Fibroblast of lung (primary cell): ENCODE data around the gene KDM2A. TPM values are rescaled to one million over a fixed set of nuclear protein-coding genes. Genes with fewer than 3 reads are reported as not detected.
"Not testable (repeated sequence)": the region's sequence is repeated elsewhere in the genome, so short reads cannot be mapped to it uniquely, and the experiment has no call there.

Experiments
- DNase-seq, 2 donors: peaks; one replicate each; pipeline versions ENCODE4 v3.0.0 to v3.0.0-alpha.2; 2010; ENCODE audit warnings: low read depth in 2 of 2
- H2AFZ ChIP-seq: 2 replicates; pipeline ENCODE4 v1.5.1; 2012; ENCODE audit warnings: low read length, control low read depth, inconsistent platforms
- H3K27ac ChIP-seq: 2 replicates; pipeline ENCODE4 v1.5.1; 2011; ENCODE audit warnings: low read length, control low read depth; ENCODE audit not compliant: insufficient read depth
- H3K27me3 ChIP-seq: 2 replicates; pipeline ENCODE4 v1.5.1; 2011; ENCODE audit warnings: mild to moderate bottlenecking, low read length; ENCODE audit not compliant: control insufficient read depth, insufficient read depth
- H3K36me3 ChIP-seq: 2 replicates; pipeline ENCODE4 v1.5.1; 2011; ENCODE audit warnings: low read length; ENCODE audit not compliant: control insufficient read depth, insufficient read depth
- H3K4me1 ChIP-seq: 2 replicates; pipeline ENCODE4 v1.5.1; 2011; ENCODE audit warnings: low read length; ENCODE audit not compliant: control insufficient read depth, insufficient read depth; ENCODE audit errors: extremely low read depth
- H3K4me2 ChIP-seq: 2 replicates; pipeline ENCODE4 v1.5.1; 2011; ENCODE audit warnings: low read length, control low read depth; ENCODE audit not compliant: insufficient read depth; ENCODE audit errors: extremely low read depth
- H3K4me3 ChIP-seq, 4 experiments: fragments of 200-600 bp in 1 of 4; sonication (generic) in 1 of 4; replicated peaks in 1 of 4; 2 replicates each; pipeline ENCODE4 v1.5.1; 2011 to 2016; ENCODE audit warnings: low read length in 4 of 4, low read depth in 3 of 4, mild to moderate bottlenecking in 3 of 4, control low read depth in 2 of 4, inconsistent platforms in 1 of 4, mixed read lengths in 1 of 4; ENCODE audit not compliant: insufficient read depth in 1 of 4; ENCODE audit errors: control extremely low read depth in 1 of 4
- H3K79me2 ChIP-seq: 2 replicates; pipeline ENCODE4 v1.5.1; 2012; ENCODE audit warnings: mild to moderate bottlenecking, low read length, inconsistent platforms; ENCODE audit not compliant: control insufficient read depth, insufficient read depth
- H3K9ac ChIP-seq: 2 replicates; pipeline ENCODE4 v1.5.1; 2011; ENCODE audit warnings: mild to moderate bottlenecking, low read length, control low read depth; ENCODE audit not compliant: insufficient read depth
- H3K9me3 ChIP-seq: 2 replicates; pipeline ENCODE4 v1.5.1; 2012; ENCODE audit warnings: low read depth, low read length; ENCODE audit not compliant: control insufficient read depth, insufficient read depth
- H4K20me1 ChIP-seq: 2 replicates; pipeline ENCODE4 v1.5.1; 2011; ENCODE audit warnings: low read length; ENCODE audit not compliant: control insufficient read depth, insufficient read depth; ENCODE audit errors: extremely low read depth
- CTCF ChIP-seq, 2 donors: IDR thresholded peaks in 1 of 2; conservative IDR thresholded peaks in 1 of 2; 1 replicate in 1 of 2; 2 replicates in 1 of 2; pipeline ENCODE4 v1.5.1; 2011 to 2012; ENCODE audit warnings: low read length in 2 of 2, control low read depth in 1 of 2, inconsistent platforms in 1 of 2, low read depth in 1 of 2, mild to moderate bottlenecking in 1 of 2
- EZH2 ChIP-seq: IDR thresholded peaks from 2 replicates; pipeline ENCODE4 v1.5.1; 2012; ENCODE audit warnings: low read length, control low read depth, mild to moderate bottlenecking; ENCODE audit errors: missing control alignments
- polyA plus RNA-seq, 2 donors: library from polyadenylated mRNA; depleted of rRNA in 1 of 2; stranded (reverse) in 1 of 2; unstranded in 1 of 2; fragments of >200 nt; gene quantifications; 2 replicates each; pipeline ENCODE4 v1.2.1, GENCODE V29; 2011 to 2012; ENCODE audit warnings: missing spikeins in 1 of 2
- total RNA-seq: library from RNA; depleted of rRNA; stranded (reverse); fragments of >200 nt; gene quantifications from 2 replicates; pipeline ENCODE4 v1.2.1, GENCODE V29; 2014

Gene KDM2A
- total and polyA plus RNA-seq, 2 donors (not counting 1 experiment from before 2014, with no cell fraction given): 36.4 to 42.6 TPM

DNA sequence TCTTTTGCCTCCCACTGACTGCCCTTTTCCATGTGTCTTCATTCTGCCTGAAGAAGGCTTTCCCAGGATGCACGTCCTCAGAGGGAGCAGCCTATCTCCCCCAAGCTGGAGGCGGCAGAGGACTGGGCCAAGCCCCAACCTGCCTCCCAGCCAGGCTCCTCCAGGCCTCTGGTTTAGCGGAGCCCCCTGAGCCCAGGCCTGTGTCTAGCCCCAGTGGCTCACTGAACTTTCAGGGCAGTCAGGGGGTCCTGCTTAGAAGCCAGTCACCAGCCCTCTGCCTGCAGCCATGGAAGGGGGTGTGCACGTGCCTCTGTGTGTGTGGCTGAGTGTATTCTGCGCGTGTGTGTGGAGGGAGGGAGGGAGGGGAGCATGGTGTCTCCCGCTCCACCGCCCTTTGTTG, 136.8 kb downstream of the KDM2A start:
- Histone ChIP-seq H3K36me3 (peaks cover 35% of the 10 kb centered on the region), H3K4me2 (no peak overlapping the region), H3K27ac (no peak overlapping the region), H3K4me3 (no peak overlapping the region), H3K27me3 (no peaks in the 10 kb centered on the region), H3K9me3 (no peaks in the 10 kb centered on the region), H3K9ac (no peak overlapping the region), H2AFZ (no peak overlapping the region), H3K79me2 (no peaks in the 10 kb centered on the region), H3K4me1 (no peaks in the 10 kb centered on the region), H4K20me1 (no peaks in the 10 kb centered on the region)
- TF ChIP-seq CTCF (conservative IDR thresholded peaks at IDR 0.05 in 1 of 2, IDR thresholded peaks at IDR 0.05 in 1 of 2; ENCODE audit: low read depth in 1 of 2, low read length in 2 of 2) (no peak), EZH2 (no peak)
- no peak for DNase-seq

DNA sequence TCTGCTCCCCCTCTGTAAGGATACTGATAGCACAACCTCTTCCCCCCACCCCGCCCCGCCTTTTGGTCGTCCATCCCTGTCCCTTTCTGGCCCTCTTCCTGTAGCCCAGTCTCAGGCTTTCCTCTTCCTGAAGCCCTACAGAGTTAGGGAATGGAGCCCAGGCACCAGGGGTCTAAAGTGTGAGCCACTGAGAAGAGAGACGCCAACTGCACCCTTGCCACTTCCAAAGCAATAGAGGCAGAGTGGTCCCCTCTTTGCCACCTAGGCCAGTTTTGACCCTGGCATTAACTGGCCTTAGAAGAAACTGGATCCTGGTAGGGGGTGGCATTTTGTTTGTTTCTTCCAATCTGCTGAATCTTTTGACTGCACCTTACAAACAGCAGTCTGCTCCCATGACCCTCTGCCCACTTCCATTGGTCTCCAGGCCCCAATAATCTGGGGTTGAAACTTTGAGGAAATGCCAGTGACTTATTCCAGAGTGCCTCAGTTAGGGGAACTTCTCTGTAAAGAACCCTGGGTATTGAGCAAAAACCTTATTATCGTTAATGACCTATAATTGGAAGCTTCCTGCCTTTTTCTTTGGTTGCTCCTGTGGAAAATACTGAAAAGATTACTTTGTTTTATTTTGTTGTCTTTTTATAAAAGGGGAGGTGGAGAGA, 137.5 kb downstream of the KDM2A start:
- H3K4me3 ChIP-seq: no peak overlapping the region
- H4K20me1 ChIP-seq: no peaks in the 10 kb centered on the region
- no peak overlapping the region for H3K9ac ChIP-seq
- no peak for TF ChIP-seq EZH2
- no peak for TF ChIP-seq CTCF (conservative IDR thresholded peaks at IDR 0.05 in 1 of 2, IDR thresholded peaks at IDR 0.05 in 1 of 2; ENCODE audit: low read depth in 1 of 2, low read length in 2 of 2)
- DNase-seq: no peak
- no peak overlapping the region for H3K27ac ChIP-seq
- no peaks in the 10 kb centered on the region for H3K27me3 ChIP-seq
- peaks cover 35% of the 10 kb centered on the region for H3K36me3 ChIP-seq
- H3K79me2 ChIP-seq: no peaks in the 10 kb centered on the region
- no peak overlapping the region for H3K4me2 ChIP-seq
- no peaks in the 10 kb centered on the region for H3K9me3 ChIP-seq
- H2AFZ ChIP-seq: no peak overlapping the region
- no peaks in the 10 kb centered on the region for H3K4me1 ChIP-seq

- Histone ChIP-seq H3K27me3 (no peaks in the 10 kb centered on the region), H3K27ac (no peak overlapping the region), H2AFZ (no peak overlapping the region), H3K4me1 (peaks cover 8% of the 10 kb centered on the region), H3K9me3 (no peaks in the 10 kb centered on the region), H3K36me3 (peaks cover 12% of the 10 kb centered on the region), H3K4me2 (no peak overlapping the region), H3K79me2 (no peaks in the 10 kb centered on the region), H3K9ac (no peak overlapping the region), H4K20me1 (no peaks in the 10 kb centered on the region), H3K4me3 (no peak overlapping the region)
- TF ChIP-seq EZH2: no peak
- no peak for TF ChIP-seq CTCF (conservative IDR thresholded peaks at IDR 0.05 in 1 of 2, IDR thresholded peaks at IDR 0.05 in 1 of 2; ENCODE audit: low read depth in 1 of 2, low read length in 2 of 2)
- no peak for DNase-seq
These were observed 141.3 kb downstream of the KDM2A start for GRCh38 chr11:67260406-67260805.

GRCh38 chr11:67260885-67261639, 142.0 kb downstream of the KDM2A start:
- H3K9me3 ChIP-seq, H4K20me1 ChIP-seq, H3K36me3 ChIP-seq, H3K27me3 ChIP-seq, H3K79me2 ChIP-seq, H3K27ac ChIP-seq: not testable (repeated sequence)
- H3K4me3 ChIP-seq: peak overlapping the region; percentile 23 to 51 (median 34)
- peak overlapping the region; percentile 90 for H2AFZ ChIP-seq
- peak overlapping the region; percentile 91 for H3K4me2 ChIP-seq
- peak; percentile 37 to 44 for DNase-seq
- peak overlapping the region; percentile 47 for H3K9ac ChIP-seq
- H3K4me1 ChIP-seq: peaks cover 12% of the 10 kb centered on the region
